ENCODE results near the gene SLC25A46.

Gene SLC25A46

DNA sequence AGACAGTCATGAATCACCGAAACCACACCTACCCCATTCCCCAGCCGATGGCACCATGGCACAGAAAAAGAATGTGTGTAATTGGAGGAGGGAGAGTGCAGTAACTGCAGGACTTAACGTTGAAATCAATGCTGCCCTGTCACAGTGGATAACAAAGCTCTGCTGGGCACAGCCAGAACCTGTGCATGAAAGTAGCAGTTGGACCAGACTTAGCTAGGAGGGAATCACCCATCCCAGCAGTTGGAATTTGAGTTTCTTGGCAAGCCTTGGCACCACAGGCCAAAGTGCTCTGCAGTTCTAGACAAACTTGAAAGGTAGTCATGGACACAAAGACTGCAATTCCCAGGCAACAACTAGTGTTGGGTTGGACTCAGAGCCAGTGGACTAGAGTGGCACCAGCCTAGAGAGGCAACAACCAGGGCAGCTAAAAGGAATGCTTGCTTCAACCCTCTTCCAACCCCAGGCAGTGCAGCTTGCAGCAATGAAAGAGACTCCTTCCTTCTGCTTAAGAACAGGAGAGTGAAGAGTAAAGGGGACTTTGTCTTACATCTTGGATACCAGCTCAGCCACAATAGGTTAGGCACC is 31.5 kb upstream of the SLC25A46 start:
- Histone ChIP-seq H3K27me3 (ENCODE audit: insufficient read depth, low read length, poor library complexity, severe bottlenecking) (no peaks in the 10 kb centered on the region), H3F3A (ENCODE audit: low read depth) (no peaks in the 10 kb centered on the region), H3K9me2 (replicated peaks; ENCODE audit: low read depth, low read length) (no peaks in the 10 kb centered on the region), H3K9ac (ENCODE audit: low read depth, low read length, poor library complexity, severe bottlenecking) (no peak overlapping the region), H3K9me3 (ENCODE audit: insufficient read depth, low read depth, low read length) (no peaks in the 10 kb centered on the region), H3K79me2 (ENCODE audit: insufficient read depth, low read length) (no peaks in the 10 kb centered on the region), H3K4me3 (ENCODE audit: low read length, poor library complexity, severe bottlenecking) (no peak overlapping the region), H3K4me2 (ENCODE audit: low read depth, low read length, poor library complexity, severe bottlenecking) (no peak overlapping the region), H3K4me1 (ENCODE audit: insufficient read depth, low read length, poor library complexity, severe bottlenecking) (no peaks in the 10 kb centered on the region), H4K20me1 (ENCODE audit: insufficient read depth, low read length, poor library complexity, severe bottlenecking) (no peaks in the 10 kb centered on the region), H3K36me3 (ENCODE audit: insufficient read depth, low read length) (no peaks in the 10 kb centered on the region), H2AFZ (ENCODE audit: low read length) (no peak overlapping the region)
- TF ChIP-seq, protein P1, sequence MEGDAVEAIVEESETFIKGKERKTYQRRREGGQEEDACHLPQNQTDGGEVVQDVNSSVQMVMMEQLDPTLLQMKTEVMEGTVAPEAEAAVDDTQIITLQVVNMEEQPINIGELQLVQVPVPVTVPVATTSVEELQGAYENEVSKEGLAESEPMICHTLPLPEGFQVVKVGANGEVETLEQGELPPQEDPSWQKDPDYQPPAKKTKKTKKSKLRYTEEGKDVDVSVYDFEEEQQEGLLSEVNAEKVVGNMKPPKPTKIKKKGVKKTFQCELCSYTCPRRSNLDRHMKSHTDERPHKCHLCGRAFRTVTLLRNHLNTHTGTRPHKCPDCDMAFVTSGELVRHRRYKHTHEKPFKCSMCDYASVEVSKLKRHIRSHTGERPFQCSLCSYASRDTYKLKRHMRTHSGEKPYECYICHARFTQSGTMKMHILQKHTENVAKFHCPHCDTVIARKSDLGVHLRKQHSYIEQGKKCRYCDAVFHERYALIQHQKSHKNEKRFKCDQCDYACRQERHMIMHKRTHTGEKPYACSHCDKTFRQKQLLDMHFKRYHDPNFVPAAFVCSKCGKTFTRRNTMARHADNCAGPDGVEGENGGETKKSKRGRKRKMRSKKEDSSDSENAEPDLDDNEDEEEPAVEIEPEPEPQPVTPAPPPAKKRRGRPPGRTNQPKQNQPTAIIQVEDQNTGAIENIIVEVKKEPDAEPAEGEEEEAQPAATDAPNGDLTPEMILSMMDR (conservative IDR thresholded peaks at IDR 0.05; ENCODE audit: low read length), result no peak
- no peak for TF ChIP-seq EZH2phosphoT487 (IDR thresholded peaks at IDR 0.05; ENCODE audit: borderline replicate concordance)

DNA sequence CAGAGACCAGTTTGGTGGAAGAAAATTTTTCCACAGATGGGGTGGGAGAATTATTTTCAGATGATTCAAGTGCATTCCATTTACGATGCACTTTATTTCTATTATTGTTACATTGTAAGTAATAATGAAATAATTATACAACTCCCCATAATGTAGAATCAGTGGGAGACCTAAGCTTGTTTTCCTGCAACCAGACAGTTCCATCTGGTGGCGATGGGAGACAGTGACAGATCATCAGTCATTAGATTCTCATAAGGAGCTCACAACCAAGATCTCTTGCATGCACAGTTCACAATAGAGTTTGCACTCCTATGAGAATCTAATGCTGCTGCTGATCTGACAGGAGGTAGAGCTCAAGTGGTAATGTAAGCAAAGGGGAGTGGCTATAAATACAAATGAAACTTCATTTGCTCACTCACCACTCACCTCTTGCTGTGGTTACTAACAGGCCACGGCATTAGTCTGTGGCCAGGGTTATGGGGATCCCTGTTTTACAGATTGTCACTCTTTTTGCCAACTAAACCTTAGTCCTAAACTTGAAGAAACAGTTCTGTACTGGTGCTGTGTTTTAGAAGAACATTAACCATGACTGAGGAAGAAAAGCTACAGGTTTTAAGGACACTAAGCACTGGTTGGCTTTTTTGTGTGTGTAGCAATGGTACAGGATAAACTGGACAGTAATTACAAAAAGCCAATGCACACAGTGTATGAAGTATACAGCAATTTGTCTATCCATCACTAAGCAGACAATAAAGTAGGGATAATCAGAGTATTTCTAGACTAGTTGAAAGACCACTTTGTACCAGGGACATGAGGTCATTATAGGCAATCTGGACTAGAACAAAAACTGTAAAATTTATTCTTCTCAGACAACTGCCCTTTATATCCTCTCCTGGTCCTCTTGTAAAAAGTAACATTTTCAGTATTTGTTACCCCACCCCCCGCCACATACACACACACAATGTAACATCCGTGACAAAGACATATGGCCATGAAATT is 22.3 kb upstream of the SLC25A46 start:
- H3K4me2 ChIP-seq (ENCODE audit: low read depth, low read length, poor library complexity, severe bottlenecking), result no peak overlapping the region
- H3K79me2 ChIP-seq (ENCODE audit: insufficient read depth, low read length), result no peaks in the 10 kb centered on the region

DNA sequence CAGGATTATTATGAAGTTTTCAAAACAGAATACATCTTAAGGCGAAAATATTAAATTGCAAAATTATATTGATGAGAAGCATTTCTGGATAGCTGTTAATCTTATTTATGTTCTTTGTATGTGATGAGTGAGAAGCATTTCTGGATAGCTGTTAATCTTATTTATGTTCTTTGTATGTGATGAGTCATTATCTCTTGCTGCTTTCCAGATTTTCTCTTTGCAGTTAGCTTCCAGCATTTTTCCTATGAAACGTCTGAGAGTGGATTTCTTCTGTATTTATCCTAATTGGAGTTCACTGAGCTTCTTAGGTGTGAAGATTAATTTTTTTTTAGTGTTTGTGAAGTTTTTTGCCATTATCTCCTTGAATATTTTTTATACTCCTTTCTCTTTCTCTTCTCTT is 20.5 kb upstream of the SLC25A46 start:
- no peak overlapping the region for H3K9ac ChIP-seq (ENCODE audit: low read depth, low read length, poor library complexity, severe bottlenecking)
- H3K4me3 ChIP-seq (ENCODE audit: low read length, poor library complexity, severe bottlenecking), result no peak overlapping the region
- H3K4me2 ChIP-seq (ENCODE audit: low read depth, low read length, poor library complexity, severe bottlenecking), result no peak overlapping the region
- no peaks in the 10 kb centered on the region for H3K36me3 ChIP-seq (ENCODE audit: insufficient read depth, low read length)
- no peaks in the 10 kb centered on the region for H3K9me2 ChIP-seq (replicated peaks; ENCODE audit: low read depth, low read length)
- H4K20me1 ChIP-seq (ENCODE audit: insufficient read depth, low read length, poor library complexity, severe bottlenecking), result no peaks in the 10 kb centered on the region
- H3F3A ChIP-seq (ENCODE audit: low read depth), result no peaks in the 10 kb centered on the region
- H3K9me3 ChIP-seq (ENCODE audit: insufficient read depth, low read depth, low read length), result no peaks in the 10 kb centered on the region
- no peak overlapping the region for H2AFZ ChIP-seq (ENCODE audit: low read length)
- H3K79me2 ChIP-seq (ENCODE audit: insufficient read depth, low read length), result no peaks in the 10 kb centered on the region
- TF ChIP-seq, protein P1 (conservative IDR thresholded peaks at IDR 0.05; ENCODE audit: low read length), result no peak
- TF ChIP-seq EZH2phosphoT487 (IDR thresholded peaks at IDR 0.05; ENCODE audit: borderline replicate concordance), result no peak
- H3K27me3 ChIP-seq (ENCODE audit: insufficient read depth, low read length, poor library complexity, severe bottlenecking), result no peaks in the 10 kb centered on the region
- no peaks in the 10 kb centered on the region for H3K4me1 ChIP-seq (ENCODE audit: insufficient read depth, low read length, poor library complexity, severe bottlenecking)

More for the DNA sequence above, 22.3 kb upstream of the SLC25A46 start:
- Histone ChIP-seq H3K36me3 (ENCODE audit: insufficient read depth, low read length) (no peaks in the 10 kb centered on the region), H3F3A (ENCODE audit: low read depth) (no peaks in the 10 kb centered on the region), H3K9ac (ENCODE audit: low read depth, low read length, poor library complexity, severe bottlenecking) (no peak overlapping the region), H3K9me2 (replicated peaks; ENCODE audit: low read depth, low read length) (no peaks in the 10 kb centered on the region), H3K9me3 (ENCODE audit: insufficient read depth, low read depth, low read length) (no peaks in the 10 kb centered on the region), H3K4me3 (ENCODE audit: low read length, poor library complexity, severe bottlenecking) (no peak overlapping the region), H3K27me3 (ENCODE audit: insufficient read depth, low read length, poor library complexity, severe bottlenecking) (no peaks in the 10 kb centered on the region), H4K20me1 (ENCODE audit: insufficient read depth, low read length, poor library complexity, severe bottlenecking) (no peaks in the 10 kb centered on the region), H3K4me1 (ENCODE audit: insufficient read depth, low read length, poor library complexity, severe bottlenecking) (no peaks in the 10 kb centered on the region), H2AFZ (ENCODE audit: low read length) (no peak overlapping the region)
- no peak for TF ChIP-seq EZH2phosphoT487 (IDR thresholded peaks at IDR 0.05; ENCODE audit: borderline replicate concordance)
- TF ChIP-seq, protein P1 (conservative IDR thresholded peaks at IDR 0.05; ENCODE audit: low read length), result peak; percentile 25

Data from Loucy (cell line).